ENCODE data around the gene ACTA1.

DNA sequence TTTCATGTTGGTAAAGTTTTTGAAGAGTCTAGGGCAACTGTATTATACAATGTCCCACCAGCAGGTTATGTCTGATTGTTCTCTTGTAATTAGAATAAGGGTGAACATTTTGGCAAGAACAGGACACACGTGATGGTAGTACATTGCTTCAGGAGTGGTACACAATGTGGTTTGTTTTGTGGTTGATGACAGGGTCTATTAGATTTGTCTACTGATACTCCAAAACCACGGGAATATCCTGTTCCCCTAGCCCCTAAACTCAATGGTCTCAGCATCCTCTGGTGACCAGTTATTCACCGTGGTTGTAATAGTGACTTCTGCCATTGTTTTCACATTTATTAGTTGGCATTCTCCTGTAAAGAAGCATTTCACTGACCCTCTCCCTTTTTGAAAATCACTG lies 22.1 kb upstream of the ACTA1 start:
- TF ChIP-seq, protein P1, sequence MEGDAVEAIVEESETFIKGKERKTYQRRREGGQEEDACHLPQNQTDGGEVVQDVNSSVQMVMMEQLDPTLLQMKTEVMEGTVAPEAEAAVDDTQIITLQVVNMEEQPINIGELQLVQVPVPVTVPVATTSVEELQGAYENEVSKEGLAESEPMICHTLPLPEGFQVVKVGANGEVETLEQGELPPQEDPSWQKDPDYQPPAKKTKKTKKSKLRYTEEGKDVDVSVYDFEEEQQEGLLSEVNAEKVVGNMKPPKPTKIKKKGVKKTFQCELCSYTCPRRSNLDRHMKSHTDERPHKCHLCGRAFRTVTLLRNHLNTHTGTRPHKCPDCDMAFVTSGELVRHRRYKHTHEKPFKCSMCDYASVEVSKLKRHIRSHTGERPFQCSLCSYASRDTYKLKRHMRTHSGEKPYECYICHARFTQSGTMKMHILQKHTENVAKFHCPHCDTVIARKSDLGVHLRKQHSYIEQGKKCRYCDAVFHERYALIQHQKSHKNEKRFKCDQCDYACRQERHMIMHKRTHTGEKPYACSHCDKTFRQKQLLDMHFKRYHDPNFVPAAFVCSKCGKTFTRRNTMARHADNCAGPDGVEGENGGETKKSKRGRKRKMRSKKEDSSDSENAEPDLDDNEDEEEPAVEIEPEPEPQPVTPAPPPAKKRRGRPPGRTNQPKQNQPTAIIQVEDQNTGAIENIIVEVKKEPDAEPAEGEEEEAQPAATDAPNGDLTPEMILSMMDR (IDR thresholded peaks at IDR 0.05 in 2 of 3, conservative IDR thresholded peaks at IDR 0.05 in 1 of 3; ENCODE audit: borderline replicate concordance in 1 of 3, insufficient read depth in 1 of 3, low read depth in 2 of 3, low read length in 2 of 3) = no peak
- TF ChIP-seq POLR2A (IDR thresholded peaks at IDR 0.05; ENCODE audit: borderline replicate concordance, extremely low read depth, insufficient read depth, insufficient read length) (no peak), EZH2 (IDR thresholded peaks at IDR 0.05) (no peak), REST (IDR thresholded peaks at IDR 0.05; ENCODE audit: low read depth) (no peak), RAD21 (IDR thresholded peaks at IDR 0.05; ENCODE audit: low read depth) (no peak), TCF7L2 (IDR thresholded peaks at IDR 0.05; ENCODE audit: borderline replicate concordance, extremely low read depth, insufficient read depth, insufficient read length) (no peak), POLR2AphosphoS5 (IDR thresholded peaks at IDR 0.05; ENCODE audit: low read depth, low read length) (no peak), SIN3A (IDR thresholded peaks at IDR 0.05; ENCODE audit: low read depth) (no peak), MAX (IDR thresholded peaks at IDR 0.05) (no peak), YY1 (IDR thresholded peaks at IDR 0.05; ENCODE audit: extremely low read depth, insufficient replicate concordance, low read depth, low read length) (no peak), EZH2phosphoT487 (IDR thresholded peaks at IDR 0.05; ENCODE audit: borderline replicate concordance) (no peak)

Data from HCT116 (cell line).